HUES64 (cell line): ENCODE results near the gene OR7C2.
A peak's percentile ranks its signal among the peaks of the same experiment; 100 is the strongest.

Experiments
- H3K27ac ChIP-seq: 2 replicates; pipeline ENCODE4 v1.7.0; 2013; ENCODE audit warnings: low read depth, low read length, inconsistent platforms
- H3K27me3 ChIP-seq: 2 replicates; pipeline ENCODE4 v1.6.1; 2013; ENCODE audit warnings: mild to moderate bottlenecking, low read length; ENCODE audit not compliant: insufficient read depth
- H3K36me3 ChIP-seq: 2 replicates; pipeline ENCODE4 v1.6.1; 2013; ENCODE audit warnings: mild to moderate bottlenecking, low read length; ENCODE audit not compliant: insufficient read depth
- H3K4me1 ChIP-seq: 2 replicates; pipeline ENCODE4 v1.6.1; 2013; ENCODE audit warnings: mild to moderate bottlenecking, low read length, moderate library complexity; ENCODE audit not compliant: insufficient read depth
- H3K4me3 ChIP-seq: 2 replicates; pipeline ENCODE4 v1.5.1; 2013; ENCODE audit warnings: mild to moderate bottlenecking, low read length, moderate library complexity
- H3K9ac ChIP-seq: 2 replicates; pipeline ENCODE4 v1.6.1; 2013; ENCODE audit warnings: mild to moderate bottlenecking, low read depth, low read length
- H3K9me3 ChIP-seq: 2 replicates; pipeline ENCODE4 v1.6.1; 2013; ENCODE audit warnings: low read depth, low read length; ENCODE audit not compliant: insufficient read depth
- WGBS: fragments of 150-250, 120-280 bp; methylation state at CpG from one replicate; pipeline ENCODE4 v1.1.7; 2013; ENCODE audit warnings: missing lambda C conversion rate; 5-methylcytosine and 5-hydroxymethylcytosine counted together

OR7C2 gene

DNA sequence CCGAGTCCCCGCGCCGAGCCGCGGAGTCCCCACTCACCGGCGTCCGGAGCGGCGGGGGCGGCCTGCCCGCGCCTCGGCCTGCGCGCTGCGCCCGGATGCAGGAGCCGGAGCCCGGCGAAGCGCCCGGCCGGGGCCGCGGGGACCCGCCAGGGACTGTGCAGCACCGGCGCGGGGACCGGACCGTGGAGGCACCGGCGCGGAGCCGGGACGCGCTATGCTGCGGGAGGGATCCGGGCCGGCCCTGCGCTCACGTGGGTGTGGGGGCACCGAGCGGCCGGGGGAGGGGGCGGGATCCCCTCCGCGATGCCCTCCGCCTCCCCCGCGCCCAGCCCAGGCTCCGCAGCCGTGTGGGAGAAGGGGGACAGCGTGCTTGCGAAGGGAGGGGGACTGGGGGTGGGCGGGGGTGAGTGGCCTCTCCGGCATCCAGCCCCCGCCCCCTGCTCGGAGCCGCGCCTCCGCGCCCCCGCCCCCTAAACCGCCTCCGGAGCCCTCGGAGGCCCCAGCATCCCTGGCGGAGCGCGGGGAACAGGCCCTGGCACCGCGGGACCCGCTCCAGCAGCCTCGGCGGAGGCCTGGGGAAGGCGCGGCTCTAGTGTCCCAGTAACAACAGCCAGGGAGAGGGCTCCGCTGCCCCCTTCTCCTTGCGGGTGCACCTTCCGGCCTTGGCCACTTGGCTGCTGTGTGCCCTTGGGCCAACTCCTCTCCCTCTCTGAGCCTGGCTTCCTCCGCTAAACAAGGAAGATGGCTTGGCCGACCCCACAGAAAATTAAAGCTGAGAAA lies 38.4 kb downstream of the OR7C2 start, which contains the start of gene SLC1A6:
SLC1A6 (minus strand) TSS at position 389 of the 780 bp plus-strand sequence. CDS start 6,954 bp downstream, outside the sequence.
- WGBS, result 29% methylated on average over 83 of the region's 84 CpGs
- Histone ChIP-seq H3K36me3 (no peaks in the 10 kb centered on the region), H3K4me3 (peak within 1 kb of the TSS; percentile 59), H3K27ac (no peak within 1 kb of the TSS), H3K27me3 (peaks cover 38% of the 10 kb centered on the region), H3K9ac (peak within 1 kb of the TSS; percentile 71), H3K9me3 (peaks cover 15% of the 10 kb centered on the region; the same call in 1 of the 2 replicates), H3K4me1 (no peaks in the 10 kb centered on the region)

DNA sequence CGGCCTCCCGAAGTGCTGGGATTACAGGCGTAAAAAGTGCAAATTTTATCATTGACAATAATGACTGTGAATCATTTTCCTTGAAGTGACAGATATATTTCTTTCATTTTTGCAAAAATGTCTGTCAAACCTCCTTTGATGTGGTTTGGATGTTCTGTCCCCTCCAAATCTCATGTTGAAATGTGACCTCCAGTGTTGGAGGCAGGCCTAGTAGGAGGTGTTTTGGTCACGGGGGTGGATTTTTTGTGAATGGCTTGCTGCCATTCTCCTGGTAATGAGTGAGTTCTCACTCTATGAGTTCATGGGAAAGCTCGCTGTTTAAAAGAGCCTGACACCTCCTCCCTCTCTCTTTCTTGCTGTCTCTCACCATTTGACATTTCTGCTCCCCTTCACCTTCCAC lies 43.8 kb downstream of the OR7C2 start:
- WGBS, result 86% methylated on average over 5 of the region's 5 CpGs
- H3K9ac ChIP-seq, result no peak overlapping the region
- H3K9me3 ChIP-seq, result peaks cover 37% of the 10 kb centered on the region
- no peaks in the 10 kb centered on the region for H3K36me3 ChIP-seq
- H3K4me3 ChIP-seq, result no peak overlapping the region
- peaks cover 14% of the 10 kb centered on the region for H3K27me3 ChIP-seq
- no peak overlapping the region for H3K27ac ChIP-seq
- no peaks in the 10 kb centered on the region for H3K4me1 ChIP-seq
